Hair follicular keratinocyte (primary cell): Measurements from ENCODE around the gene SLC34A1. TPM values are rescaled to one million over a fixed set of nuclear protein-coding genes. Genes with fewer than 3 reads are reported as not detected.

Source experiments
- total RNA-seq: library from RNA; depleted of rRNA; stranded (reverse); fragments of >200 nt; gene quantifications from 2 replicates; pipeline ENCODE4 v1.2.3, GENCODE V29; 2015

Gene SLC34A1
- total RNA-seq = not detected in 2 replicates

DNA sequence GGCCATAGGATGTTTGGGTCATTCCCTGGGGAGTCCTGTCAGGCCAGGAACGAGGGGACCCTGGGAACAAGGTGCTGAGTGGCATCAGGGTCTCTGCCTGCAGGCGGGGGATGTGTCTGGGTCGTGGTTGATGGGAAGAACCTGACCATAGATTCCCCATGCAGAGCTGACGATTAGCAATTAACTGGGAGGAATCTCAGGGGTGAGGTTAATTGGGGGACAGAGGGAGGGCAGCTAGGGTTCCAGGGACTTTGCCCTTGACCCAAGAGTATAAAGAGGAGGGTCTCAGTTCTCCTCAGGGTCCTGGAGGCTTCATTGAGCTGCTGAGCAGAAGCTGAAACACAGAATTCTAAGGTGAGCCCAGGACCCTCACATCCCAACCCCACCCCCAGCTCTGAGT is at the start of gene SLC34A1:
Gene SLC34A1, plus strand, starts transcription at position 301 of the 400 bp plus-strand sequence. CDS start 1,308 bp downstream, outside the sequence.

GRCh38 chr5:177351392-177352329 is 32.6 kb upstream of the SLC34A1 start, which contains the start of gene LMAN2:
Gene LMAN2, minus strand, starts transcription at chr5:177351668. Its CDS starts 21 bp downstream, at chr5:177351647.

DNA sequence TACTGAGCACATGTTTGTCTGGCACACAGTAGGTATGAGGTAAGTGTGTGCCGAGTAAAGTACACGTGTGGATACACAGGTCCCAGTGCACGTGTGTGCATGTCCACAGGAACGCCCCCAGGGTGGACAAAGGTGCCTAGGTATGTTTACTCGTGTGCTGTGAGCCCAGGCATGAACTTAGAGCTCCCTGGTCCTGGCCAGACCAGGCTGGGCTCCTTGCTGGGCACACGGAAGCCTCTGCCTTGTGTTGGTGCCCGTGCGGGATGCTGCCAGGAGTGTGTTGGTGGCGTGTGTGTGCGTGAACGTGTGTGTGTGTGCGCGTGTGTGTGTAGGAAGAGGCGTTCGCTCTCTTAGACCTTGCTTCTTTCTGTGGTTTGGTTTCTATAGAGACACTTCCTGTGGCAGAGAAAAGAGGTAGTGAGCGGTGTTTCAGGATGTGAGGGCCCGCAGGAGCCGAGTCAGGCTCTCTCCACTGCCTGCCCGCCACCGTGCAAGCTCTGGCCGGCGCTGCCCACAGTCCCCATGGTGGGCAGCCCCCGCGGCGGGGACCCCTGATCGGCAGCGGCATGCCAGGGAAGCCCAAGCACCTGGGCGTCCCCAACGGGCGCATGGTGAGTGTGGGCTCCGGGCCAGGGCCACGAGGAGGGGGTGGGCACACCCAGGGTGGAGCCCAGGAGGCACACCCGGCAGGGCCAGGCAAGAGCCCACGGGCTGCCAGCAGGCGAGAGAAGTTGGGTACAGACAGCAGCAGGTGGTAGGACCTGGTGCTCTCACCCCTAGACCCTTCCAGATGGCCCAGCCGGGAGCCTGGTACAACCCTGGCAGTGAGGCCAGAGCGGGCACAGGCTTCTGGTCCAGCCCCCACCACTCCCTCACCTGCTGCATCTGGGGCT is 26.5 kb upstream of the SLC34A1 start, which contains the start of gene RGS14:
Gene RGS14, plus strand, starts transcription at position 466 of the 893 bp plus-strand sequence. Its CDS starts 101 bp downstream, at position 567.

DNA sequence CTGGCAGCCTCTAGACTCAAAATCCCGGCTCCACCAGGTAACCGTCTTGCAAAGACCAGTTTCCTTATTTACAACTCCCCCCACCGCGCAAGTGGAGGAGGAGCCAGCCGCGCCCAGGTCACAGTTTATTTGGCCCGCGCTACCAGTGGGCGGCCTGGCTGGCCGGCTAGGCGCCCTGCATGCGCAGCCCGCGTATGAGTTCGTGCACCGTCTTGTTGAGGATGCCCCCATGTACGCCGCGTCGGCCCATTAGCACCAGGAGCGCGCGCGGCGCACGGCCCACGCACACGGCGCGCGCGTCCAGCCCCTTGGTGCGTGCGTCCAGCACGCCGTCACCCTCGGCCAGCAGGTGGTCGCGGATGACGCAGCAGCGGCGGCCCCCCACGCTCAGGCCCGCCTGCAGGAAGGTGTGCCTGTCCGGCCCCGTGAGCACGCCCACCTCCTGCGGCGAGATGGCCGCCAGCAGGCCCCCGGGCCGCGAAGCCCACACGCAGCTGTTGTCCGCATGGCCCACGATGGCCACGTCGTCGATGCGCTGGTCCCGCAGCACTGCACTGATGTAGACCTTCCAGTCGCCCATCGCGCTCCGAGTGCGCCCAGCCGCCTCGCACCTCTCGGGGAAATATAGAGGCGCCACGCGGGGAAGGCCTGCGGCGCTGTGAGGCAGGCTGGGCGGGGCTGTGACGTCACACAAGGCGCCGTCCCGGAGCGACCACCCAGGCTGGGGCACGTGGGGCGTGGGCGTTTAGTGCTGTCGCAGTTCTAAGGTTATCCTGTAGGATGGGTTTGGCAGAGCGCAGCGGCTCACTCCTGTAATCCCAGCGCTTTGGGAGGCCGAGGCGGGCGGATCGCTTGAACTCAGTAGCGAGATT is 16.0 kb downstream of the SLC34A1 start, which contains the start of gene PFN3:
Gene PFN3, minus strand, starts transcription at position 665 of the 872 bp plus-strand sequence. Its CDS starts 85 bp downstream, at position 580.

GRCh38 chr5:177409043-177409801 is 25.0 kb downstream of the SLC34A1 start, which contains the start of gene F12:
Gene F12, minus strand, starts transcription at chr5:177409564. Its CDS starts 37 bp downstream, at chr5:177409527.

DNA sequence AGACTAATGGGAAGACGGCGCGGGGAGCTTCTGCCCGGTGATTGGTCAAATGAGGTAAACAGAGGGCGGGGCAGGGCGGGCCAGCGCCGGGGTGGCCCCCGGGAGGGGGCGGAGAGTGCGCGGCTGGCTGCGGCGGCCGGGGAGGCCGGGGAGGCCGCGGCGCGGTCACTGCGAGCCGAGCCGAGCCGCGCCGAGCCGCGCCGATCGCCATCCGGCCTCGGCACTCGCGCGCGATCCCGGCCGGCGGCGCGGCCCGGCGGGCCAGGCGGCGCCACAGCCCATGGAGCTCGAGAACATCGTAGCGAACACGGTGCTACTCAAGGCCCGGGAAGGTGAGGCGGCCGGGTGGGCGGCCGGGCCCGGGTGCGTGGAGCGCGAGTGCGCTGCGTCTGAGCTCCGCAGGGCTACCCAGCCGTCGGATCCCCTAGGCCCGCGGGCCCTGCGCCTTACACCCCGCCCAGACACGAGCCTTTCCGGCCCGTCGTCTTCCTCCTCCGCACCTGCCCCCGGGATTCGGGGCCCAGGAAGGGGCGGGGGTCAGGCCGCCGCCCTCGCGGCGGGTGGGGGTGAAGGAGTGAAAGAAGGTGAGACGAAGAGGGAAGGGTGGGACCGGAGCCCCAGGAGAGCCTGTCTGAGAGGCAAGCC is 42.5 kb downstream of the SLC34A1 start, which contains the start of gene GRK6:
Gene GRK6, plus strand, starts transcription at position 111 of the 645 bp plus-strand sequence. Its CDS starts 170 bp downstream, at position 281.

DNA sequence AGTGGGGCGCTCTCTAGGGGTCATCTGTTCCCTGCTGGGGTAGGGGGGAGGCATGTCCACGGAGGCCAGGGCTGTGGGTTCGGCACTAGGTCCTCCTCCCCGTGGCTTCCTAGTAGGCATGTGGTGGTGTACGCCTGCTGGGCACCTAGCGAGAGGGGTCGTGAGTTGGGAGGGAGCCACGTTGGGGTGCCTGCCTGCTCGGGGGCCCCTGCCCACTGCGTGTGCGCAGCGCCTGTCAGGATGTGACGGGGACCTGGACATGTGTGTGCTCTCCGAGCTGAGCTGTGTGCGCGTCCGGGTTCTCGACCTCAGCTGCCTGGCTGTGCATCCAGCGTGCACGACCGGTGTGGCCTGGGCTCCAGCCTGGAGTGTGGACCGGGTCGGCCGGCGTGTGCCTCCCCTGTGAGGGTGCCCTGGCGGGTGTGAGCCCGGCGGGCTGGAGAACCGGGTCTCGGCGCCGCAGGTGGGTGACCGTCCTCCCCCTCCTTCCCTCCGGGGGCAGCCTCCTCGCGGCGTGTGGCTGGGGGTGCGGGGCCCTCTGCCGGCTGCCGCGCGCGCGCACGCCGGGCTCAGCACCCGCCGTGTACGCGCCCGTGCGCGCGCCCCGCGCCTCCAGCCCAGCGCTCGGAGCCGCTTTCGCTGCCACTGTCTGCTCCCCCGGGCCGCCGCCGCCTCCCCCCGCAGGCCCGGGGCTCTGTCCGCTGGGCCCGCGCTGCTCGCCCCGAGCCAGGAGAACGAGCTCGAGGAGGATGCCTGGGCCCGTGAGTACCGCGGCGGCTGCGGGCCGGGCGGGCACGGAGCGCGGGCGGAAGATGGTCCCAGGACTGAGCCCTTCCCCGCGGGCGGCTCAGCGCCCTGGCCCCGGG is 62.2 kb downstream of the SLC34A1 start, which contains the start of gene PRR7:
Gene PRR7, plus strand, starts transcription at position 615 of the 866 bp plus-strand sequence. CDS start 8,254 bp downstream, outside the sequence.

Other genes starting within 250 kb of the SLC34A1 start
- 10.7 and 12.6 TPM in 2 replicates for gene RAB24, start 80.7 kb upstream of the SLC34A1 start, total RNA-seq
- gene PRELID1, start 80.6 kb upstream of the SLC34A1 start, total RNA-seq = 154 and 208 TPM in 2 replicates
- 4.7 and 28.7 TPM in 2 replicates for gene MXD3, start 72.5 kb upstream of the SLC34A1 start, total RNA-seq
- gene LMAN2, start 32.8 kb upstream of the SLC34A1 start, total RNA-seq = 258 and 315 TPM in 2 replicates
- gene RGS14, start 26.5 kb upstream of the SLC34A1 start, total RNA-seq = 15.5 and 17.8 TPM in 2 replicates
- gene PFN3, start 16.2 kb downstream of the SLC34A1 start, total RNA-seq = not detected in 2 replicates
- 7.5 and 8.3 TPM in 2 replicates for gene F12, start 25.1 kb downstream of the SLC34A1 start, total RNA-seq
- gene GRK6, start 42.2 kb downstream of the SLC34A1 start, total RNA-seq = 42.3 and 51.4 TPM in 2 replicates
- 22.4 and 35.6 TPM in 2 replicates for gene PRR7, start 62.4 kb downstream of the SLC34A1 start, total RNA-seq
- 106 and 126 TPM in 2 replicates for gene DBN1, start 89.2 kb downstream of the SLC34A1 start, total RNA-seq
- 157 and 206 TPM in 2 replicates for gene PDLIM7, start 113.2 kb downstream of the SLC34A1 start, total RNA-seq
- 0.53 and 0.55 TPM in 2 replicates for gene DOK3, start 125.4 kb downstream of the SLC34A1 start, total RNA-seq
- 82.1 and 121 TPM in 2 replicates for gene DDX41, start 132.5 kb downstream of the SLC34A1 start, total RNA-seq
- 16.0 and 19.3 TPM in 2 replicates for gene FAM193B, start 170.1 kb downstream of the SLC34A1 start, total RNA-seq
- 171 and 185 TPM in 2 replicates for gene TMED9, start 207.8 kb downstream of the SLC34A1 start, total RNA-seq
- 34.1 and 40.7 TPM in 2 replicates for gene B4GALT7, start 215.7 kb downstream of the SLC34A1 start, total RNA-seq